ENCODE data around the gene UBTD1.

Gene UBTD1

DNA sequence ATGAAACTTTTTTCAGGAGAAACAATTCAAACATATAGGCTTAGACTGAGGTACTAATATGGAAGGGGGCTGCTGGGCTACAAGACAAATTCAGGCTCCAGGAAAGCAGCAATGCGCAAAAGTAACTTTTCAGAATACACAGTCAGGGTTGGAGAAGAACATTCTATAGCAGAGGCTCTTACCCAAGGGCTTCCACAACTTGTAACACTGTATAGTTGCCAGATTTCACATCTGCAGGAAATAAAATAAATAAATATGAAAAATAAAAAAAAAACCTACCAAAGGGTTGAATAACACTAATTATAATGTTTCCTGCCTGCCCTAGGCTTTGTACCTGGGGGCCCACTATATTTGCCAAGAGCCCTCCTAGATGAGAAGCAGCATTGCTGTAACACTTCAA is 14.8 kb upstream of the UBTD1 start:
- no peak for DNase-seq

DNA sequence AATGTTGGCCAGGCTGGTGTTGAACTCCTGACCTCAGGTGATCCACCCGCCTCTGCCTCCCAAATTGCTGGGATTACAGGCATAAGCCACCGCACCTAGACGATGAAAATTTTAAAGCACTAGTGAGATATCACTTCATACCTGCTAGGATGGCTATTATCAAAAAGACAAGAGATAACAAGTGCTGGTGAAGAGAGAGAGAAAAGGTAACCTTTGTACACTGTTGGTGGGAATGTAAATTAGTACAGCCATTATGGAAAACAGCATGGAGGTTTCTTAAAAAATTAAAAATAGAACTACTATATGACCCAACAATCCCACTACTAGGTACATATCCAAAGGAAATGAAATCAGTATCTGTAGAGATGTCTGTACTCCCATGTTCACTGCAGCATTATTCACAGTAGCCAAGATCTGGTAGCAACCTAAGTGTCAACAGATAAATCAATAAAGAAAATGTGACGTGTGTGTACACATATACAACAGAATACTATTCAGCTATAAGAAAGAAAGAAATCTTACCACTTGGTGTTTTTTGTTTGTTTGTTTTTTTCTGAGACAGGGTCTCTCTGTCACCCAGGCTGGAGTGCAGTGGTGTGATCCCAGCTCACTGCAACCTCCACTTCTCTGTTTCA is 13.0 kb upstream of the UBTD1 start:
- no peak for DNase-seq

DNA sequence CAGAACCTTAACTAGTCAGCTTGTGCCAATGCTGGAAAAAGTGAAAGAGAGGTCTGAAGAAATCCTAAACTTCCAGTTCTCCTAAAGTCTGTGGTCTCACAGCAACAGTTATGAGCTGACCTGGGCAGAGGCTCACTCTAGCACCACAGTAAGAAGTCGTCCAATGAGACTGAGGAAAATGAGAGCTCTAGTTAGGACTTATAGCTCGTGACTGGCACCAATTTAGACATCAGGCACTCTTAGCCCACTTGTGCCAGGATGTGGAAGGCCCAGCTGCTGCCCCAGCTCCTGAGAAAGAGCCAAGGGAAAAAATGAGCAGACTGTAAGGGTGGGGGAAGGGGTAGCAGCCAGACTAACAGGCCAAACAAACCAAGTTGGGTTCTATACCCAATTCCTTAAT is 8.1 kb upstream of the UBTD1 start:
- DNase-seq, result no peak

DNA sequence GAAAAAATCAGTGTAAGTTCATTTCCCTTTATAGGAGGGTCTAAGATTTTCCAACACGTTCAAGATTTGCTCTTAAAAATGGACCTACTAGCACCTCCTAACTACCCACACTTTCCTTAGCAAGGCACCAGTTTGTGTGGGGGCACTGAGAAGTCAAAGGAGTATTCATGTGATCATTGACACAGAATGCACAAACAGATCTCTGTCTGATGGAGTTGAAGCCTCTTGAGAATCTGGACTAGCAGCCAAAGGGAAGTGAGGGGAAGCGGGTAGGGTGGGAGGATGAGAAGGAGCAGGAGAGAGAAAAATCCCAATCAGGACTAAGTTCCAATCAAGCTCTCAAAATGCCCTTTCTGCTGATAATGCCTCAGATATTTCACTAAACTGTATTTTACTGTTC is 4.6 kb upstream of the UBTD1 start:
- DNase-seq, result no peak

DNA sequence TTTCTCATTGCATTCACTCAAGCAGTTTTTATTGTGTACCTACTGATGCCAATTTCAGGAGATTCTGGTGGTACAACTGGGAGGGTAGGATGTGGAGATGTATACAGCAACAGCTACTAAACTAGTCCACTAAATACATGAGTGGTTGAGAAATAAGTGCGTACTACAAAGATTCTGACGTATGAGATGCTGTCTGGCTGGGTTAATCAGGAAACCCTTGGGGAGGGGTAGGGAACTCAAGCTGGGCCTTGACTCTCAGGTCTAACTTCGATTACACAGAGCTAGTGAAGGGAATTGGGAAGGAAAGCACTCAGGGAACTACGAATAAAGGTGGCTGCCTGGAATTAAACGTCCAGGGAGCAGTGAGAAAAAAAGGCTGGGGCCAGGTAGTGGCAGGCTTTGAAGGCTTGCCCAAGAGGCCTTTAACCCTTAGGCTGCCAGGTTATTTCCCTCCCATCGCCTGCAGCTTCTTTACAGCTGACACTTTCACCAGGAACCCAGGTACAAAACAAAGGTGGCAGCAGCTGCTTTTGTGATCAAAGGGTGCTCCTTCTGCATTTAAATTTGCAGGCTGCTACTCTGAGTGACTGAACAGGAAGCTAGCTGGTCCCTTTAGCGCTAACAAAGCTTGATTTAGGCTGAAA is 3.7 kb upstream of the UBTD1 start:
- DNase-seq, result no peak

DNA sequence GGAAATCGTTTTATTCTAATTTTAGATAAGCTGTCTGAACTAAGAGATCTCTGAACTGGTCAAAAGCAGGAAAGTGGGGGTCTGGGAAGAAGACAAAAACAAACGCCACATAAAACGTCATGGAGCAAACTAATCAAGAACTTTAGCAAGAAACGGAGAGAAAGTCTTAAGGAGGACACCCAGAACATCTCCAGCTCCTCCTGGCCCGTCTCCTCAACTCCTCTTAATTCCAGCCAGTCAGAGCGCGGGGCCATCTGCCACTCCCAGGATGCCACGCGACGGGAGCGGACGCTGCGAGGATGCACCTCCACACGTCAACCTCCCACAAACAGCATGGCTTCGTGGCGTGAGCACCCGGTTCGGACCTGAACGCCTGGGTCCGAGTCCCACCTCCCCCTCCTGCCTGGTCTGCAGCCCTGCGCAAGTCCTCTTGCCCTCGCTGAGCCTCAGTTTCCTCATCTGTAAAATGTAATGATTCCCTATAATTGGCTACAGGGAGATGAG is 1.1 kb upstream of the UBTD1 start:
- peak; percentile 51 for DNase-seq

DNA sequence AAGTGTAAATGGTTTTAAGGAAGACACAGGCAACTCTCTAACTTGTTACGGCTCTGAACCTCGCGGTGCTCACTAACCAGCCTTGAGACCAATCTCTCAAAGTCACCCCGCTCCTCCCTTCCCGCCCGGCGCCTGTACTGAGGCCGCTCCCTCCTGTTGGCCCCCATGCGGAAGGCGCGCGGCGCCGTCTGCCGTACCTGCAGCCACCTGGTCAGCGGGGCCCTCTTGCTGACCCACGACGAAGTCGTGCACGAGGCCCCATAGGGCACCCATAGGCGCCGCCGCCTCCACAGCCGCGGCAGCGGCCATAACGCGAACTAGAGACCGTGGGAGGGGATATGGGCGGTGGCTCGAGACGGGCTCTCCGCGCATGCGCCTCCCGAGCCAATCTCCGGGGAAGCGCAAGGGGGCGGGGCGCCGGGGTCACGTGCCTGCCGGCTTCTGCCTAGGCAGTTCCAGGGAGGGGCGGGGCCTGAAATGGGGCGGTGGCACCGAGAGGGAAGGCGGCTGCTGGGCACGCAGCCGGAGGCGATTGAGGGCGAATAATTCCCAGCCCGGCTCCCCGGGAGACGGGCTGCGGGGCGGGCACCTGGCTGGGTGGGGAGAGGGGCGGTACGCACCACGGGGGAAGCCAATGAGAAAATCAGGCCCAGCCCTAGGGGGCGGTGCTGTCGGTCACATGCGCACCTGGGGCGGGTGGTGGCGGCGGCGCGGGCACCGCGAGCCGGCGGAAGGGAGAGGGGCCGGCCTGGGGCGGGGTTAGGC is 466 bp upstream of the UBTD1 start, which contains the start of gene MMS19:
MMS19 (minus strand) TSS at position 347 of the 765 bp plus-strand sequence; CDS start at position 309, 38 bp downstream.
- DNase-seq, result peak; percentile 99

DNA sequence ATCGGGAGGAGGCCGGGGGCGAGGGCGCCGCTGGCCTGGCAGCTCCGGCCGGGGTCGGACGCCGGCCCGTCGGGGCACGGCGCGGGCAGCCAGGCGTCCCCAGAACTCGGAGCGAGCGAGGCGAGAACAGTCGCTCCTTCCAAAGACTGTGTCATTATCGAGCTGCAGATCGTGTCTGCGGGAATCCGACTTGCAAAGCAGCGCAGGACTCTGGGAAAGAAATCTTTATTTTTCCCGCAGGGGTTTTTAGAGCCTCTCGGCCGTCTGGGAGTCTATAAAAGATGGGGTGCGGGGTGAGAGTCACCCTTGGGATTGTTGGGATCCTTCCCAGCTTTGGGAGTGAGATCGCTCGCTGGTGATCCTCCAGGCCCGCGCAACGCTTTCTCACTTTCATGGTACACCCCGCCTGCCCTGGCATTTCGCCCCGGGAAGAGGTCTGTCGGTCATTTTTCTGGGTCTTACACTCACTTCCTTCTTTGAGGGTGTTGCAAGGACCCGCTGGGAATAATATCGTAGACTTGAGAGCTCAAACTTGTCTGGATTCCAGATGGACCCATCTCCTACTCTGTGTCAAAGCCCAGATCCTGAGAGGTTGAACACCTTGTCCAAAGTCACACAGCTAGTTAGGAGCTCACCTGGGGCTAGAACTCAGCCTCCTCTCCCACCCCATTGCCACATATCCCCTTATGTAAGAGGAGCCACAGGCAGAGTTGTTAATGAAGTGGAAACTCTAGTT is 1.0 kb downstream of the UBTD1 start:
- DNase-seq, result peak; percentile 3

DNA sequence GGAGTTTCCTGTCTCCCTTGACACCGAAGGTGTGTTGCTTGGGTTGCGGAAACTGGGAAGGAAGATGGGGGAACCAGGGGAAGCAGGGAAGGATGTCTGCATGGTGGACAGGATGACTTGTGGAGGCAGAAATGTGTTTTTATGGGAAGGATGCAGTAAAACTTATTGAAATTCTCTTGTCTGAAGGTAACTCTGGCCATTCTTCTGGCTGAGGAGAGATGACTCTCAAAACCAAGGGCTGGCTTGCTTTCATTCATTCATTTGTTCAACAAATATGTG is 1.5 kb downstream of the UBTD1 start:
- DNase-seq, result no peak

DNA sequence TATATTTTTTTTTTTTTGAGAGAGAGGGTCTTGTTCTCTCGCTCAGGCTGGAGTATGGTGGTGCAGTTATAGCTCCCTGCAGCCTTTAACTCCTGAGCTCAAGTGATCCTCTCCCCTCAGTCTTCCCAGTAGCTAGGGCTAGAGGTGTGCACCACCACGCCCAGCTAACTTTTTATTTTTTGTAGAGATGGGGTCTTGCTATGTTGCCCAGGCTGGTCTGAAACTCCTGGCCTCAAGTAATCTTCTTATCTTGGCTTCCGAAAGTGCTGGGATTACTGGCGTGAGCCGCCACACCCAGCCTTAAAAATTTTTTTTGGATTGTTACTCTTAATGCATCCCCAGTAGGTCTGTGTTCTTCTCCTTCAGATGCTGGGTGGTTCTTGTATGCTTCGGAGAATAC is 4.2 kb downstream of the UBTD1 start:
- no peak for DNase-seq

DNA sequence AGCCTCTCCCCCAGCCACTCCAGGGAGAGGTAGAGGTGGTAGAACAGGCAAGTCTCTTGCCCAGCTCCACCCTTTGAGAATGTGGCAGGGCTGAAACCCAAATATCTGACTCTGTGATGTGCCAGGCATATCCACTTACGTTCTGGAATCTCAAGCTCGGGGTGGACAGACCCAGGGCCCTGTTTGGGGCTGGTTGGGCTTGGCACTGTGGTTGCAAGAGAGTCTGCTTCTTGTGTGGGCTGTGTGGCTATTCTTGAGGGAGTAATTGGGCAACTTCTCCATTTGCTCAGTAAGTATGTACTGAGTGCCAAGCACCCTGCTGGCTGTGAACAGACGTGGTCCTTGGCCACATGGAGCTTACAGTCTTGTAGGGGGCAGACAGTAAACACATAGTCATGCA is 4.7 kb downstream of the UBTD1 start:
- no peak for DNase-seq

DNA sequence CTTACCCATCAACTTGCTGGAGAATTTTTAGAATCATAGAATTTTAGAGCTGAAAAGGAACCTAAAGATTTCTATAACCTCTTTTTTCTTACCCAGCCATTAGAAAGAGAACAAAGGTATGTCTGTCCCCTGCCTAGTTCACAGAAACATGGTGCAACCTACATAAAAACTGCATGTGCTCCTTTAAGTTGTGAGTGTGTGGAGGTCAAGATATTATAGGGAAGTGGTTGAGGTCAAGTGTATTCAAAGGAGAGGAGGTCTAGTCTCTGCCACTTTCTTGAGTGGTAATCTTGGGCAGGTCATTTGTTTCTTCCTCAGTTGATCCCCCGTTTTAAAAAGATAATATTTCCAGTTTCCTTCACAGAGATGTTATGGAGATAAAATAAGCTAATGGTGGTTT is 6.4 kb downstream of the UBTD1 start:
- DNase-seq, result no peak

DNA sequence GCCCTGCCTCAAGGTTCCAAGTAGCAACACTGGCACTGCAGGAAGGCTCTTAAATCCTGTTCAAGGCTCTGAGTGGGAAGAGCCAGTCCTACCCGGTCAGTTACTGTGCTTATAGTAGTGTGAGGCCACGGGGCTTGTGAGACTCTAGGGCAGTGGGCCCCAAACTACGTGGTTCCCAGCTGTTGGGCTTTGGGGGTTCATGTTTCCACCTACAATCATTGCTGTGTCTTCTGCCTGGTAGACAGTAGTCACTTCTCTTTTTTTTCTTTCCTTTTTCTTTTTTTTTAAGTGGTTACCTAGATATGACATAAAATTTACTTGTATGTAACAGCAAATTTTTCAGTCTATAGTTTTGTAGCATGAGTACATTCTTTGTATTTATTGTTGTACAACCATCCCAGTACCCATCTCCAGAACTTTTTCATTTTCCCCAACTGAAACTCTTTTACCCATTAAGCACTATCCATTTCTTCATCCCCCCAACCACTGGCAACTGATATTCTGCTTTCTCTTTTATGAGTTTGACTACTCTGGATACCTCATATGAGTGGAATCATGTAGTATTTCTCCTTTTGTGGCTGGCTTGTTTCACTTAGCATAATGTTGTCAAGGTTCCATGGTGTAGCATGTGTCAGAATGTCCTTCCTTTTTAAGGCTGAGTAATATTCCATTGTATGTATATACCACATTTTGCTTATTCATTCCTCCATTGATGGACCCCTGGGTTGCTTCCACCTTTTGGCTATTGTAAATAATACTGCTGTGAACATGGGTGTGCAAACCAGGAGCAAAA is 7.7 kb downstream of the UBTD1 start:
- no peak for DNase-seq

DNA sequence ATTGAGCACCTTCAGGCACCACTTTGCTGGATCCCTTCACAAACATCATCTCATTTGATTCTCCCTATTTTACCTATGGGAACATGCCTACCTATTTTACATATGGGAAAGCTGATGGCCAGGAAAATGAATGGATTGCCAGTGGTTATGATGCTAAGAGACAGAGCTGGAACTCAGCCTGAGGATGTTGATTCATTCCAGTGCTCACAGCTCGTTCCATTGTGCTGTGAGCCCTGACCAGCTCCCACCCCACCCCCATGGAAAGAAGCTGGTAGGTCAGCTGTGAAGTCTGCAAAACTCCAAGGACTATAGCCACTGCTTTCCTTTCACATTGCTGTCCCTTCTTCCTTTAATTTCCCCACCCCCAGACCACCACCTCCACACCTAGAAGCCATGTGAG is 9.6 kb downstream of the UBTD1 start:
- no peak for DNase-seq

DNA sequence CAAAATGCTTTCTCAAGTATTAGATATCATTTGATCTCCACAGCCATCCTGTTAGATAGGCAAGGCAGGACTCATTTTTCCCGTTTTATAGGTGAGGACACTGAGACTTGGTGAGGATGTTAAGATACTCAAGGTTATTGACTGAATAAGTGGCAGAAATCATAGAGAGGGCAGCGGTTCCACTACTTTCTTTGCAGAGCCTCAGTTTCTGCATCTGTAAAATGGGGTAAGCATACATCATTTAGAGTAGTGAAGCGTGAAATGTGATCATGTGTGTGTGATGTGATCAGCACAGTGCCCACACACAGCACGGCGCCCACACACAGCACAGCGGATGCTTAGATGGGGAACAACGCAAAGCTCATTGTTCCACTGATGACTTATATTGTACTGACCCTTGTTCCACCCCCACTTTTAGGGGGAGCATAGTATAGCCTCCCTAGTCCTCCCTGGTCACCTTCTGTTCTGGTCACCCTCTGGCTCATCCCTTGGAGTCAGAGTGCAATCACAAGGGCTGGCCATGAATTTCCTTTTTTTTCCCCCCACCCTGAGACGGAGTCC is 10.5 kb downstream of the UBTD1 start:
- no peak for DNase-seq

DNA sequence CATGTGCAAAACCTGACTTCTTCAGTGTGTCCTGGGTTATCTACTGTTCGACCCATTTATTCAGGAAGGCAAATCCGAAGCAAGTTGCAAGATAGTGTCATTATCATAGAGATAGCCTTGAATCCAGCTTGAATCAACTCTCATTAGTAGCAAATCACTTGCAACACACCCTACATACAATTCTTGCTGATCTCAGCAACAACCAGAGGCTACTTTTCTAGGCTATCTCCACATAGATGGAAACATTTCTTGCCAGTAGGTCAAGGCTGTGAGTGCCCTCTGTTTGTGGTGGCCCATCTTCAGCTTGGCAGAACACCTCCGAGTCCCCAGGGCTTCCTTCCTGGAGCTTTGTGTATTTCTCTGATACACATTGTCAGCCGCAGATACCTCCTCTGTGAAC is 12.0 kb downstream of the UBTD1 start:
- DNase-seq, result no peak

DNA sequence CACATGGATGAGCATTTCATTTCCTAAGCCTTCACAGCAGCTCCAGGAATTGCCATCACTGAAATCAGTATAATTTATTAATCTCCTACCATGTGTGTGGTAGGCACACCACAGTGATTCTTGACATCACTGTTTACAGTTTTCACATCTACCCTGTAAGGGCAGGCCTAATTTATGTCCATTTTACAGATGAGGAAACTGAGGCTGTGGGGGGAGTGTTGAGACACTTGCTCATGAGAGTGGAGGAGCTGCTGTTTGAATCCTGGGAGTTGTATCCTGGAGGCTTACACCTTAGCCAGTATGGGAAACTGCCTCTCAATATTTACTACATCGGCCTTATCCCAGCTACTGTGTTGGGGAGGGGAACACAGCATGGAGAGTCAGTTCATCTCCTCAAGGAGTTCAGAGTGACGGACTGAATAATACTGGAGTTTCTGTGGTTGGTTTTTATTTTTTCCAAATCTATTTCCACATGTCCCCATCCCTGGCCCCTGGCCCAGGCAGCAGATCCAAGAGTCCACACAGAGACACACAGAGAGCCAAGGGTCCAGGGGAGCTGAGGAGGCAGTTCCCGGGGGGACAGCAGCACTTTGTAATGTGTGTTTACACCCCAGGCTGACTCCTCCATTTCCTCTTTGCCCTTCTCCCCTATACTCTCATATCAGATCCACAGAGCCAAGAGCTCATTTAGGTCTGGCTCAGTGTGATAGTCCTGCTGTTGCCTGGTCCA is 13.2 kb downstream of the UBTD1 start:
- no peak for DNase-seq

DNA sequence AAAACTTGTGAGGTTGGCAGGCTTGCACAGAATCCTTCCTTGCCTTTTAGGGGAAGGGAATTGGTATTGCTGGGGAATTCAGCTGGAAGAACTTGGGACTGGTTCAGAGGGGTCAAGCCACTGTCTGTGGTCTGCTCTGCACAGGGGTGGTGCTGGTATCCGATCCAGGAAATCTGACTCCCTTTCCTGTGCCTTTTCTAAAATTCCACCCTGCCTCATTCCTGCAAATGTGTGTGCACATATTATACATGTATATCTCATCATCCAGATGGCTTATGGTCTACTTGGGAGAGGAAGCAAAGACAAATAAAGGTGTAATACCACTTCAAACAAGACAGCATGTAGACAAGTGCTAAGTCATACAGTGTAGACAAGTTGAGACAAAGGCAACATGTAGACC is 14.3 kb downstream of the UBTD1 start:
- DNase-seq, result no peak

DNA sequence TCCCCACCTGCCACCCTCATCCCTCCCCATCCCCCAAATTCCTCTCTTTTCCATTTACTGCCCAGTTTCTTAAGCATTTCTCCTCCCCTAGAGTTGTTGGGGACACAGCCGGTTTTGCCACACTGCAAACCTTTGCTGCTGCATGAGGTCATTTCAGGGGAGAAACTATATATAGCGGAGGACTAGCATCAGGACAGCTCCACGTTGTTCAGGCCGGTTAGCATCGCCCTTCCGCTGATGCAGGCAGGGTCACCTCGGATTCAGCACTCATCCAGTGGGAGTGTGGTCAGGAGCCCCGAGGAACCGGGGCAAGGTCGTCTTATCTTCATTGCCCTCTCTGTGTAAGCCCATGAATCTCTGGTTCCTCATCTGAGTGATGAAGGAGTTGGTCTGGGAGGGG is 15.6 kb downstream of the UBTD1 start:
- DNase-seq, result no peak

DNA sequence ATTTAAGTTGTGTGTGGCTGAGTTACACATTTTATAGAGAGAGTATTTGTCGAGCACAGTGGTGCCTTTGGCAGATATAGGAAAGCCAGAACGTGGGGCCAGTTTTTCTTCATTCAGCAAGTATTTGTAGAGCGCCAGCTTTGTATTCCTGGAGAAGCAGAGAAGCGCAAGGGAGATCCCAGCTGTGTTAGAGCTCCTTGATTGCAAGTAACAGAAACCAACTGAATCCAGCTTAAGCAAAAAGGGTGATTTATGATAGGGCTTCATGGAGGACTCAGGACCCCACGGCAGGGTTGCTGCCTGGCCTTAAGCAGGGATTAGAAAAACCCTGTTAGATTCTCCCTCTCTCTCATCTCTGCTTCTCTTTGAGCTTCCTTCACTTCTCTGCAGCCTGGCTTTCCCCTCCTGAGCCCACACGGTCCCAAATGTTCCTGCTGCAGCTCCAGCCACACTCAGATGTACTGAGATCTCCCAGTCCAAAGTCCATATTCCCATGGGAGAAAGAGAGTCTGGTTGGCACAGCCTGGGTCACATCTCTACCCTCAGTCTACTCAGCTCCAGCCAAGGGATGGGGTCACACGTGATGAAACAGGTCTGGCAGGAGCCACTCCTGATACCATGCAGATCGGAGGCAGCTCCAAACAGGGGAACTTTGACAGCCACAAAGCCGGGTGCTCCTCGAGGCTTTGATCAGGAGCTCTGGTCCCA is 16.7 kb downstream of the UBTD1 start:
- DNase-seq, result no peak

Measured in effector CD4-positive, alpha-beta T cell (primary cell).